Stimulated activated CD8-positive, alpha-beta memory T cell treated with anti-CD3 and anti-CD28 coated beads, Interleukin-7, amount 100 ng/mL, for 4 hours (primary cell): ENCODE measurements around the gene GADD45B.
"Not testable (repeated sequence)": the region's sequence is repeated elsewhere in the genome, so short reads cannot be mapped to it uniquely, and the experiment has no call there.

Experiments
- DNase-seq, 2 donors: peaks; one replicate each; pipeline ENCODE4 v3.0.0-alpha.2; 2020; ENCODE audit warnings: low read depth in 2 of 2

The GADD45B gene

GRCh38 chr19:2469102-2469914, 6.6 kb upstream of the GADD45B start:
- DNase-seq = no peak

GRCh38 chr19:2469915-2470200, 6.1 kb upstream of the GADD45B start:
- not testable (repeated sequence) for DNase-seq

GRCh38 chr19:2474232-2475017, 1.5 kb upstream of the GADD45B start:
- peak; percentile 86 to 97 for DNase-seq

DNA sequence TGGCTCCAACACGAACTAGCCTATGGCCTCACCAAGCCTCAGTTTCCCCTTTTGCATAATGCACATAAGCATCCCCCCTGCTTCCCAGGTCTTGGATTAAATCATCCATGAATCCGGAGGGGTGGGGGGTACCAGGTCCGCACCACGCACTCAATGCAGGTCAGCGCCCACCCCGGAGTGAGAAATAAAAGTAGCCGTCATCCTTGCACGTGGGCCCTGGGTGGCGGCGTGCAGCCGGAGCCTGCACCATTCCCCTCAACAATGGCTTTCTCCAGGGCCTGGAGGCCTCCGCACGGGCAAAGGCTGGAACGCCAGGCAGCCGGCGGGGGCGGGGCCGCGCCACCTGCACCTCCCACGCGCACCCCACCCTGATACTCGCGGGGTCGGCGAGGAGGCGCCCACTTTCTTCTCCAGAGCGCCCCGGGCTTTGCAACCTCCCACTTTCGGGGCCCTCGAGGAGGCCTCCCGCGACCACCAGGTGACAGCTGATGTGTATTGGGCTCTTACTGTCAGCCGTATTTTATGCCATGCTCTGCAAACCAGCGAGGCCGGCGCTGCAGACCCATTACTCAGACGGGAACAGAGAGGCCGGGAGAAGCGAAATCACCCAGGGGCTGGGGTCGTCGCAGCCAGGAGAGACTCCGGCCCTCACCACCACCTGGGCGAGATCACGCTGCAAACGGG, 767 bp upstream of the GADD45B start:
- peak; percentile 50 to 65 for DNase-seq

DNA sequence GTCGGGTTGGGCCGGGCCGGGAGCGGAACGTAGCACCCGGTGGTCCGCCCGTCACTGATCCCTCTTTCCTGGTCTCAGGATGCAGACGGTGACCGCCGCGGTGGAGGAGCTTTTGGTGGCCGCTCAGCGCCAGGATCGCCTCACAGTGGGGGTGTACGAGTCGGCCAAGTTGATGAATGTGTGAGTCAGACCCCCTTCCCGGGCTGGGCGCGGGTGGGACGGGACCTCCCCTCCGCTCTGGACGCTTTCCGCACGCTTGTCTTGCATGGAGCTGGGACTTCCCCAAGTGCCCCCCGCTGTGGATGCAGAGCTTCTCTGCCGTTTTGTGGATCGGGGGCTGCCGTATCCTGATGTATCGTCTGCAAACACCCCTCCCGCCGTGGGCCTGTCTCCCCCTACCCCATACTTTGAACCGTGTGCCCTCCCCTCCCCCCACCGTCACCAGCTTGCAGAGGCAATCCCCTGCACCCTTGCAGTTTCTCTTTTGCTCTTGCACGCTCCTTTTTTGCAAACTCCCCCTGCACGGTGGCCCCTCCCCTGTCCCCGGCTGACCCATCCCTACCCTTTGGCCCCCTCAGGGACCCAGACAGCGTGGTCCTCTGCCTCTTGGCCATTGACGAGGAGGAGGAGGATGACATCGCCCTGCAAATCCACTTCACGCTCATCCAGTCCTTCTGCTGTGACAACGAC, 669 bp downstream of the GADD45B start:
- peak; percentile 56 to 73 for DNase-seq

DNA sequence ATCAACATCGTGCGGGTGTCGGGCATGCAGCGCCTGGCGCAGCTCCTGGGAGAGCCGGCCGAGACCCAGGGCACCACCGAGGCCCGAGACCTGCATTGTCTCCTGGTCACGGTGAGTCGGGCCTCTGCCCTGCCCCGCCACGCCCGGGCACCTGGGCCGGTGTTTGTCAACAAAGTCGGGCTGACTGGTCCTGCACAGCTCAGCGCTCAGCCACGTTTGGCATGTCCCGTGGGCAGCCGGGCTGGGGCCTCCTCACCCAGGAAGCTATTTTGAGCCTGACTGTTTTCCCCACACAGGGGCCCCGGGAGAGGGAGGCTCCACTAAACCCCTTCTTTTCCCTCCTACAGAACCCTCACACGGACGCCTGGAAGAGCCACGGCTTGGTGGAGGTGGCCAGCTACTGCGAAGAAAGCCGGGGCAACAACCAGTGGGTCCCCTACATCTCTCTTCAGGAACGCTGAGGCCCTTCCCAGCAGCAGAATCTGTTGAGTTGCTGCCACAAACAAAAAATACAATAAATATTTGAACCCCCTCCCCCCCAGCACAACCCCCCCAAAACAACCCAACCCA, 1.3 kb downstream of the GADD45B start:
- peak in 1 of 2 donors; percentile 25 for DNase-seq

DNA sequence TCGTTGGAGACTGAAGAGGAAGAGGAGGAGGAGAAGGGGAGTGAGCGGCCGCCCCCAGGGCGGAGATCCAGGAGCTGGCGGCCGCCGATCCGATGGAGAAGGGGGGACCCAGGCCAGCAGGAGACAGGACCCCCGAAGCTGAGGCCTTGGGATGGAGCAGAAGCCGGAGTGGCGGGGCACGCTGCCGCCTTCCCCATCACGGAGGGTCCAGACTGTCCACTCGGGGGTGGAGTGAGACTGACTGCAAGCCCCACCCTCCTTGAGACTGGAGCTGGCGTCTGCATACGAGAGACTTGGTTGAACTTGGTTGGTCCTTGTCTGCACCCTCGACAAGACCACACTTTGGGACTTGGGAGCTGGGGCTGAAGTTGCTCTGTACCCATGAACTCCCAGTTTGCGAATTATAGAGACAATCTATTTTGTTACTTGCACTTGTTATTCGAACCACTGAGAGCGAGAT, 1.8 kb downstream of the GADD45B start:
- DNase-seq = no peak

DNA sequence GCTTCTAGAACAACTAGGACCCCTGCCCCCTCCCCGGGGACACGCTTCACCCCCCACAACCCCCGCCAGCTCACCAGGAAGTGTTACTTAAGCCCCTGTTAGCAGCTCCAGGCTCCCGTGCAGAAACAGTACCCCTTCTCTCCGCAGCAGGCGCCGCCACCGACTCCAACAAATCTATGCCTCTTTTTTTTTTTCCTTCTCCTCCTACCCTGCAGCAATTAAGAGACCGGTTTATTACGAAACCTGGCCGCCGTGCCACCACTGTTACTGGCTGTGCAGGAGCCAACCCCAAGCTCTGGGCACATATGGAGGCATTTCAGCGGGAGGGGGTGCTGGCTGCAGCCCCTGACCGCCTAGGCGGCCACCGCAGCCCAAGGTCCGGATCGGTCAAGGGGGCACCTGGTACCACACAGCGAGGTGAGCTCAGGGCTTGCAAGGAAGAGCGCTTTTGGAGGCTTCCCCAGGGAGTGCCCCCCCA, 2.4 kb downstream of the GADD45B start:
- peak in 1 of 2 donors; percentile 23 for DNase-seq

- DNase-seq = peak; percentile 57 to 71
These were observed 3.0 kb downstream of the GADD45B start for GRCh38 chr19:2478756-2479555.

- DNase-seq = no peak
These were observed 3.7 kb downstream of the GADD45B start for GRCh38 chr19:2479556-2480194.

- DNase-seq = no peak
These were observed 5.5 kb downstream of the GADD45B start for GRCh38 chr19:2481466-2481865.

- no peak for DNase-seq
These were observed 6.6 kb downstream of the GADD45B start for GRCh38 chr19:2482354-2483038.

DNA sequence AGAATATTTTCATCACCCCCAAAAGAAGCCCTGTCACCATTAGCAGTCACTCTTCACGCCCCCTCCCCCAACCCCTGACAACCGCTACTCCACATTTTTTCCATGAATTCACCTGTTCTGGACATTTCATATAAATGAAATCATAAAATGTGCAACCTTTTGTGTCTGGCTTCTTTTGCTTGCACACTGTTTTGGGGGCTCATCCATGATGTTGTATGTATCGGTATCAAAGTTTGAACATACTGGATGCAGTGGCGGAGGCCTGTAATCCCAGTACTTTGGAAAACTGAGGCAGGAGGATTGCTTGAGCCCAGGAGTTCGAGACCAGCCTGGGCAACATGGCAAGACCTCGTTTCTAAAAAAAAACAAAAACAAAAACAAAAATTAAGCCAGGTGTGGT, 7.2 kb downstream of the GADD45B start:
- no peak for DNase-seq

- DNase-seq = no peak
These were observed 7.7 kb downstream of the GADD45B start for GRCh38 chr19:2483484-2484151.

GRCh38 chr19:2484178-2484937, 8.4 kb downstream of the GADD45B start:
- no peak for DNase-seq

DNA sequence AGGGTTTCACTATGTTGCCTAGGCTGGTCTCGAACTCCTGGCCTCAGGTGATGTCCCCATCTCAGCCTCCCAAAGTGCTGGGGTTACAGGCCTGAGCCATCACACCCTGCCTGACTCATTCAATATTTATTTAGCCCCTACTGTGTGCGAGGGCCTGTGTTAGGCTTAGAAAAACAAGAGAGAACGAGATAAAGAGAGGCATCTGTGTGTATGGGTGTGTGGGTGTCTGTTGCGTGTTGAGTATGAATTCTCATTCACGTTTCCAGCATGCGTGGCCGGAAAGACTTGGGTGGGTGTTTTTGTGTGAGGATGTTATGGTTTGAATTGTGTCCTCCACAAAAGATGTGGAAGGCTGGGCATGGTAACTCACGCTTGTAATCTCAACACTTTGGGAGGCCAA, 9.5 kb downstream of the GADD45B start:
- DNase-seq = no peak

GRCh38 chr19:2487090-2487489, 11.2 kb downstream of the GADD45B start:
- no peak for DNase-seq

- DNase-seq = no peak
These were observed 11.9 kb downstream of the GADD45B start for GRCh38 chr19:2487842-2488241.
